Central memory CD8-positive, alpha-beta T cell (primary cell): ENCODE measurements around the gene MPRIP.

Experiments
- ATAC-seq: fragments of 150-1000 bp; cut with Tn5 transposase; replicated peaks from 2 replicates; pipeline ENCODE4 v1.10.0; 2022; ENCODE audit warnings: mild to moderate bottlenecking, moderate FRiP score, moderate number of reproducible peaks; ENCODE audit not compliant: poor library complexity, severe bottlenecking; ENCODE audit errors: extremely low read depth
- DNase-seq, 2 donors: peaks; one replicate each; pipeline ENCODE4 v3.0.0; 2021; ENCODE audit warnings: low spot score in 2 of 2
- H3K27ac Mint-ChIP-seq: one replicate; pipeline ENCODE4 v1.8.0; 2022; ENCODE audit warnings: low read depth, mild to moderate bottlenecking, moderate library complexity, mixed read lengths
- H3K27me3 Mint-ChIP-seq: one replicate; pipeline ENCODE4 v1.8.0; 2022; ENCODE audit warnings: mixed read lengths
- H3K36me3 Mint-ChIP-seq: one replicate; pipeline ENCODE4 v1.8.0; 2022; ENCODE audit warnings: mild to moderate bottlenecking, moderate library complexity, mixed read lengths; ENCODE audit not compliant: insufficient read depth
- H3K4me1 Mint-ChIP-seq: one replicate; pipeline ENCODE4 v1.8.0; 2022; ENCODE audit warnings: mixed read lengths
- H3K4me3 Mint-ChIP-seq: one replicate; pipeline ENCODE4 v1.8.0; 2022; ENCODE audit warnings: mild to moderate bottlenecking, moderate library complexity, mixed read lengths
- H3K9me3 Mint-ChIP-seq: one replicate; pipeline ENCODE4 v1.8.0; 2022; ENCODE audit warnings: mixed read lengths

Gene MPRIP

DNA sequence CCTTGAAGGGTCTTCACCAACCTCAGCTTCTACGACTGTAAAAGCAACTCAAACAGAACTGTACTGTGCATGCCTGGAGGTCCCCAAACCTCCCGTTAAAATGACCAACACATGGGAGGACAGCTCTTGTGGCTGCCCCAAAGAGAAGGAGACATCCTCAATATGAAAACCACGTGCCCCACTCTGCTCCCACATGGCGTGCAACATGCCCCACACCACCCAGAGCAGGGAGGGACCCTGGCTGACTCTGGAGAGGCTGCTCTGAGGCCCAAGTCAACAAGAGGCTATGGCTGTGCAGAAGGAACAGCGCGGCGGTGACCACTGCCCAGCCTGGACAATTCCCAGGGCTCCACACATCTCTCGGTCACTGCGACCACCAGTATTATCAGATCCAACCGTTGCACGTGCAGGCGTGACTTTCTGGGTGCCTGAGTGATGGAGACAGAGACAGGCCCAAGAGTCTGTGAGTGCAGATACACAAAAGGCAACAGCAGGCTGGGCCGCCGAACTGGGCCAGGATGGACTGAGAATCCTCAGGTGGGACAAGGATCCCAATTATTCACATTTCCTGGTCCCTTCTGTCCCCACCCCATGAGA is 162.5 kb downstream of the MPRIP start:
- DNase-seq (no peak), ATAC-seq (no peak)
- H3K27ac Mint-ChIP-seq, result peak overlapping the region; percentile 61
- peaks cover 27% of the 10 kb centered on the region for H3K36me3 Mint-ChIP-seq
- no peaks in the 10 kb centered on the region for H3K9me3 Mint-ChIP-seq
- peak overlapping the region; percentile 73 for H3K4me3 Mint-ChIP-seq
- no peaks in the 10 kb centered on the region for H3K27me3 Mint-ChIP-seq
- peaks cover 32% of the 10 kb centered on the region for H3K4me1 Mint-ChIP-seq

DNA sequence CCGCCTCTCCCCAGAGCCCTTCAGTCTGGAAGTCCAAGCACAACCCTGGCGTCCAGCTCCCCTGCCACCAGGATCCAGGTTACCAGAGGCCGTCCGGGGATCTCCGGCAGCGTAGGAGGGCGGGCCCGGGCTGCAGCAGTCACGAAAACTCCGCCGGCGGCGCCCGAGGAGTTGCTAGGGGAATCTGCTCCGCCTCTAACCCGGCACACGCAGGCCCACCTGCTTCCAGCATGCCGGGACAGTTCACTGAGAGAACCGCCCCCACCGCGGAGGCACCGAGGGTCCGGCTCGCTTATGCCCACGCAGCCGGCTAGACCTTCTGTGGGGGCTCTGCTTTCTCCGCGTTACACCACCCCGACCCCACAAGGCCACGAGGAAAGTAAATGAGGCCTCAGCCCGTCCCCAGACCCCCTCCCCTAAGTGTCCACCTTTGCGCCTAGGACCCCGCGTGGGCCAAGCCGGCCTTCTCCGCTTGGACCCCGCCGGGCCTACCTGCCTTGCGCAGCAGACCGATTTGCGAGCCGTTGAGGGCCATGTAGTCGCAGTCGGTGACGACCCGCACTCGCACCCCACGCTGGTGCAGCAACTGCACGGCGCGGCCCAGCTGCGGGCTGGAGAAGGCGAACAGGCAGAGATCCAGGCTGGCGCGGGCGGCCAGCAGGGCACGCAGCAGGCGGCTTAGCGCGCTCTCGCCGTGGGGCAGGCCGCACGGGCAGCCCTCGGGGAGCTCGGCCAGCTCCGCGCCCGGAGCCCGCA is 163.3 kb downstream of the MPRIP start:
- no peaks in the 10 kb centered on the region for H3K27me3 Mint-ChIP-seq
- ATAC-seq, result peak; percentile 38
- peak; percentile 23 to 33 for DNase-seq
- H3K36me3 Mint-ChIP-seq, result peaks cover 27% of the 10 kb centered on the region
- peak overlapping the region; percentile 73 for H3K4me3 Mint-ChIP-seq
- peaks cover 32% of the 10 kb centered on the region for H3K4me1 Mint-ChIP-seq
- H3K27ac Mint-ChIP-seq, result peak overlapping the region; percentile 61
- H3K9me3 Mint-ChIP-seq, result no peaks in the 10 kb centered on the region

DNA sequence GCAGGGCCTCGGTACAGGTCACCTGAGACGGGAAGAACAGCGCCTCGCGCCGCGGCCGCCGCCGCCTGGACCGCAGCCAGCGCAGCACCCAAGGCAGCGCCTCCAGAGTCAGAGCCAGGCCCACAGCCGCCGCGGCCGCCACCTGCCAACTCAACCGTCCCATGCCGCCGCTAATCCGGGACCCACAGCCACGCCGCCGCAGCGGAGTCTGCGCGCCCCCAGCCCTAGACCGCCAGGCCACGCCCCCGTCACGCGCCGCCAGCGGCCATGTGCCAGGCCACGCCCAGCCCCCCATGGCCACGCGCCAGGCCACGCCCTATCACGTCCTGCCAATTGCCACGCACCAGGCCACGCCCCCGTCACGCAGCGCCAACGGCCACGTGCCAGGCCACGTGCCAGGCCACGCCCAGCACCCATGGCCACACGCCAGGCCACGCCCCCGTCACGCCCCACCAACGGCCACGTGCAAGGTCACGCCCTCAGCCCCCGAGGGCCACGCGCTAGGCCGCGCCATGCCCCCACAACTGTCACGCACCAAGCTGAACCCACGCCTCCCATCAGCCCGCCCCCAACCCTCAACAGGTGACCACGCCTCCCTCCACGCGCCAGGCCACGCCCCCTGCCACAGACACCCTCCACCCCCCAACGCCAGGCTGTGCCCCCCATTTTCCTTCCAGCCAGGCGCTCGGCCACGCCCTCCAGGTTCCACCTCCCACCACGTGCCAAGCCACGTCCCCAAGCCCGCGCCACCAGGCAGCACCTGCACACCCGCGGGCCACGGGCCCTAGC is 164.1 kb downstream of the MPRIP start, which contains the start of gene PLD6:
TSS of gene PLD6 (minus strand) at position 210 of the 789 bp plus-strand sequence. CDS start at position 163, 47 bp downstream.
- peak; percentile 71 for ATAC-seq
- peaks cover 29% of the 10 kb centered on the region for H3K36me3 Mint-ChIP-seq
- H3K4me1 Mint-ChIP-seq, result peaks cover 32% of the 10 kb centered on the region

DNA sequence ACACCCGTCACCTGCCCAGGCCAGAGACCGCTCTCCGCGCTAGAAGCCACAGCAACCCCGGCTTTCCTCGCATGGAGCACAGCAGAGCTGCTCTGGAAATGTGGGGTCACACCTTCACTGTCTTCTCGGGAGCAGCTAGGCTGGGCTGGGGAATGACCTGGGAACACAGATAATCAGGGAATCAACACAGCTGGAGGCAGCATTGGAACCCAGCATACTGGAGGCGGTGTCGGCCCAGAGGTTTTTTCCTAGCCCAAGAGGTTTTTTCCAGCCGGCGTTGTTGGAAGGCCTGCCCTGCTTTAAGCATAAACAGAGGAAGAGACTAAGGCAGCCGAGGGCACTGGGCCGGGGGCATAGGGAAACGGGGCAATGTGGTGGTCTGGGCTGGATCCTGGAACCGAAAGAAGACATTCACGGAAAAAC is 164.7 kb downstream of the MPRIP start:
- H3K4me3 Mint-ChIP-seq, result peak overlapping the region; percentile 73
- H3K27me3 Mint-ChIP-seq, result no peaks in the 10 kb centered on the region
- no peak for ATAC-seq
- DNase-seq, result no peak
- peaks cover 27% of the 10 kb centered on the region for H3K36me3 Mint-ChIP-seq
- H3K4me1 Mint-ChIP-seq, result peaks cover 32% of the 10 kb centered on the region
- no peaks in the 10 kb centered on the region for H3K9me3 Mint-ChIP-seq
- H3K27ac Mint-ChIP-seq, result peak overlapping the region; percentile 81

More for the DNA sequence above, 164.1 kb downstream of the MPRIP start, which contains the start of gene PLD6:
- H3K27me3 Mint-ChIP-seq, result no peaks in the 10 kb centered on the region
- H3K4me3 Mint-ChIP-seq, result peak within 1 kb of the TSS; percentile 73
- DNase-seq, result peak; percentile 89 to 93
- peak within 1 kb of the TSS; percentile 81 for H3K27ac Mint-ChIP-seq
- no peaks in the 10 kb centered on the region for H3K9me3 Mint-ChIP-seq

DNA sequence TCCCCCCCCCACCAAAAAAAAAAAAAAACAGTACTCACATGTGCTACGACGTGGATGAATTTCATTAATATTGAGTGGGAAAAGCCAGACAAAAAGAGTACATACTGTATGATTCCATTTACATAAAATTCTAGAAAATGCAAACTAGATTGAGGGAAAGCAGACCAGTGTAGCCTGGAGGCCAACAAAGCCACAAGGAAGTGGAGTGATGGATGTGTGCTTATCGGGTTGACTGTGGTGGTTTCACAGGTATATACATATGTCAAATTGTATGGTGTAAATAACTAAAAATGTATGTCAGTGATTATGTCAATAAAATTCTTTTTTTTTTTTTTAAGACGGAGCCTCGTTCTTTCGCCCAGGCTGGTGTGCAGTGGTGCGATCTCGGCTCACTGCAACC is 165.7 kb downstream of the MPRIP start:
- no peaks in the 10 kb centered on the region for H3K9me3 Mint-ChIP-seq
- no peaks in the 10 kb centered on the region for H3K27me3 Mint-ChIP-seq
- H3K4me3 Mint-ChIP-seq, result no peak overlapping the region
- peaks cover 32% of the 10 kb centered on the region for H3K36me3 Mint-ChIP-seq
- H3K27ac Mint-ChIP-seq, result no peak overlapping the region
- peaks cover 32% of the 10 kb centered on the region for H3K4me1 Mint-ChIP-seq
- DNase-seq (no peak), ATAC-seq (no peak)

DNA sequence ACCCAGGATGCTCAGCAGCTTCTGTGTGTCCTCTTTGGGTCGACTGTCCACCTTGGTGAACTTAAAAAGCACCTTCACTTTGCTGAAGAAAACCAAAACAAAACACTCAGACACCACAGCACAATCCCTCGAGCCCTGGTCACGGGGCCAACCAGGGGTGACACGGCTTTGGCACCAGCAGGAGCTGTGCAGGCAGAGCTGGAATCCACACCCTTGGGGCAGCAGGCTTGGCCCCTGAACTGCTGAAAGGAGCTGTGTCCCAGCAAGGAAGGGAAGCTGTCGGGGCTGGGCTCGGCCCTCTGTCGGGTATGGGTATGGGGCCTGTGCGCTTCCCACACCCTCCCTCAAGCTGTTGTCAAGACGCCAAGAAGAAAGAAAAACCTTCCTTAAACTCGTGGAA is 171.5 kb downstream of the MPRIP start:
- Mint-ChIP-seq H3K4me3 (no peak overlapping the region), H3K27ac (no peak overlapping the region)

DNA sequence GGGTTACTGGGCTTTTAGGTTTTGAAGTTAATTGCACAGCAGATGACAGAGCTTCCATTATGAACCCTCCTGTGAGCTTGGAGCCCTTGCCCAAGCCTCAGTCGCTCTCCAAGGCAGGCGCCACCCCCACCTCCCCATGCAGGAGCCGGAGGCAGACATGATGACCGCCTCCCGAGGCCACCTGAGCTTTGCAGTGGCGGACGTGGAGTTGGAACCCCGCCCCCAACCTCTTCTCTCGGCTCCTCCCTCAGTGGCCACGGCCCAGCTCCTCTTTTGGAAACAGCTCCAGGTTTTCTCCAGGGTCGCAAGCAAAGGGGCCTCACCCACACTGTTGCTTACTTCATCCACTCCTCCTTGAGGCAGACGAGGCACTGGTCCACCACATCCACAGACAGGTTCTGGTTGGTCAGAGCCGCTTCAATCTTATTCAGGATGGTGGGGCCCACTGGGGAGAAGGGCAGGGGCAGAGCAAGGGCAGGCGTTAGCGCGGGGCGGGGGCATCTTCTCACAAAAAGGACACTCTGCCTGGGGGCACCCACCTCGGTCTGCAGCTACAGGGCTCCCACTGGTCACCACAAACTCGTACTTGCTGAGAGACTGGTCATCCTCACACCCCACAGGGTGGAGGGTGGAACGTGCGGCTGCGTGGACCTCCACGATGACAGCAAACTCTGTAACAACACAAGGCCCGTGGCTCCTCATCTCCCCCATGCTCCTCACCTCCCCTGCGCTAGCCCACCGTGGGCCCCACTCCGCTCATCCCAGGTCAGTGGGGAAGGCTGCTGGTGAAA is 172.6 kb downstream of the MPRIP start:
- H3K36me3 Mint-ChIP-seq, result peaks cover 26% of the 10 kb centered on the region
- DNase-seq (no peak), ATAC-seq (no peak)
- no peaks in the 10 kb centered on the region for H3K4me1 Mint-ChIP-seq
- H3K27ac Mint-ChIP-seq, result no peak overlapping the region
- no peak overlapping the region for H3K4me3 Mint-ChIP-seq
- no peaks in the 10 kb centered on the region for H3K27me3 Mint-ChIP-seq
- no peaks in the 10 kb centered on the region for H3K9me3 Mint-ChIP-seq

More for the DNA sequence above, 171.5 kb downstream of the MPRIP start:
- DNase-seq (no peak), ATAC-seq (no peak)
- Mint-ChIP-seq H3K27me3 (no peaks in the 10 kb centered on the region), H3K36me3 (peaks cover 29% of the 10 kb centered on the region), H3K9me3 (no peaks in the 10 kb centered on the region), H3K4me1 (no peaks in the 10 kb centered on the region)

DNA sequence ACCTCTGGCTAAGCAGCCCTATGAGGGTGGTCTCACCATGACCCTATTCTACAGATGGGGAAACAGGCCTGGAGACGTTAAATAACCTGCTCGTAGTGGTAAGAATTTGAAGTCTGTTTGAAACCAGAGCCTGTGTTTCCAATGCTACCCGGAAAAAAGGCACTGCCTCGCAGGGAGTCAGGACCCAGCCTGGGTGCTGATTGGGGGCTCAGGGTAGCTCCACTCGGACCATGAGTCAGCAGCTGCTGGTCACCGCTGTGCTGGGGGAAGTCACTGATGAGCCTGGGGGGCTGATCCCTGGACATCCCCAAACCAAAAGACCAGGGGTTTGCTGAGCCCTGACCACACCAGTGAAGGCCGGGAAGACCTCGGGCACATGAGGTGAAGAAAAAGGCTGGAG is 173.3 kb downstream of the MPRIP start:
- no peak overlapping the region for H3K4me3 Mint-ChIP-seq
- ATAC-seq (no peak), DNase-seq (no peak)
- H3K4me1 Mint-ChIP-seq, result no peaks in the 10 kb centered on the region
- no peaks in the 10 kb centered on the region for H3K9me3 Mint-ChIP-seq
- H3K27ac Mint-ChIP-seq, result no peak overlapping the region
- H3K36me3 Mint-ChIP-seq, result peaks cover 30% of the 10 kb centered on the region
- no peaks in the 10 kb centered on the region for H3K27me3 Mint-ChIP-seq

DNA sequence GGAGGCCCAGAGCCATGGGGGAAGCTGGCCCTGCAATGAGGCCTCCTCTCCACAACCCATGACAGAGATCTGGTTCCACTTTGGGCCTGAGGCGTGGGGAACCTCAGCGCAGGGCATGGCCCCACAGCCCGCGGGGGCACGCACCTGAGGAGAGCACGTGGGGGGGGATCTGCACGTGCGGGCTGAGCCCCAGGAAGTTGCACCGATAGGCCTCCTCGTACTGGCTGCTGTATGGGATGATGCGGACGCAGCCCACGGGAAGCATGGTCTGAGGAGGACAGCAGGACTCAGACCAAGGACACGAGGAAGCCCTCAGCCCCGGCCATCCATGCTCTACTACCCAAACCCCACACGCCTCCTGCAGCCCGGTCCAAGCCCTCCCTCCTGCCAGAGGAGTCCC is 174.0 kb downstream of the MPRIP start:
- ATAC-seq (no peak), DNase-seq (no peak)
- H3K4me1 Mint-ChIP-seq, result no peaks in the 10 kb centered on the region
- H3K4me3 Mint-ChIP-seq, result no peak overlapping the region
- H3K9me3 Mint-ChIP-seq, result no peaks in the 10 kb centered on the region
- H3K27ac Mint-ChIP-seq, result no peak overlapping the region
- H3K36me3 Mint-ChIP-seq, result peaks cover 28% of the 10 kb centered on the region
- no peaks in the 10 kb centered on the region for H3K27me3 Mint-ChIP-seq

DNA sequence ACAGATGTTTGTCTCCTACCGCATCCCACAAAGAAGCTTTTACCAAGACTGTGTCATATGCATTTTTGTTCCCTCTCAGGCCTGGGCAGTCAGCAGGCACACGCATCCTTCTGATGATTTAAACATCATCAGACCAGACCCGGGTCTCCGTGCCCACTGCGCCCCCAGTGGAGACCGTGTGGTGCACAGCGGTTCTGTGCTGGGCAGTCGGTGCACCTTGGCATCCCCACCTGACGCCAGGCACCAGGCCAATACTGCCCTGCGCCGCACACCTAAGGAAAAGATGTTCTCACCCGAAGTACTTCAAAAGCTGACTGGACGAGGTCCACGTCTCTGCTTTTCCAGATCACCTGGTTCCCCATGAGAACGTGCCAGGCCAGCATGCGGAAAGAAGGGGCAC is 174.5 kb downstream of the MPRIP start:
- DNase-seq, result no peak
- no peak for ATAC-seq
- Mint-ChIP-seq H3K9me3 (no peaks in the 10 kb centered on the region), H3K27me3 (no peaks in the 10 kb centered on the region), H3K4me3 (no peak overlapping the region), H3K36me3 (peaks cover 31% of the 10 kb centered on the region), H3K4me1 (no peaks in the 10 kb centered on the region), H3K27ac (no peak overlapping the region)

DNA sequence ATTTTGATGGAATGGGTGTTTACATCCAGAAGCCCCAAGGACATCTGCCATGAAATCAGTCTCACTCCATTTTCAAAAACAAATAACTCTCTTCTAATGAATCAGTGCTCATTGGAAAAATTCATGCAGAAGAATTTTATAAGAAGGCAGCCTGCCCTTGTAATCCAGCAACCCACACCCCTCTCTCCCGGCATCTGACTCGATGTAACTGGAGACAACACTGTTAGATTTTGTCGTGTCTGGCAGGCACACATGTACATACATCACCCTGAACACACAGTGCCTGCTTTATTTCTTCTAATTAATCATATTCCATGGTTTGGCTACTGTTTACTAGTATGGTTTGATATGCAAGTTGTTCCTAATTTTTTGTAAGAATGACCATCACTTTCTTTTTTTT is 175.7 kb downstream of the MPRIP start:
- Mint-ChIP-seq H3K36me3 (peaks cover 32% of the 10 kb centered on the region), H3K27ac (no peak overlapping the region), H3K4me1 (no peaks in the 10 kb centered on the region), H3K27me3 (no peaks in the 10 kb centered on the region), H3K4me3 (no peak overlapping the region), H3K9me3 (no peaks in the 10 kb centered on the region)
- ATAC-seq (no peak), DNase-seq (no peak)

DNA sequence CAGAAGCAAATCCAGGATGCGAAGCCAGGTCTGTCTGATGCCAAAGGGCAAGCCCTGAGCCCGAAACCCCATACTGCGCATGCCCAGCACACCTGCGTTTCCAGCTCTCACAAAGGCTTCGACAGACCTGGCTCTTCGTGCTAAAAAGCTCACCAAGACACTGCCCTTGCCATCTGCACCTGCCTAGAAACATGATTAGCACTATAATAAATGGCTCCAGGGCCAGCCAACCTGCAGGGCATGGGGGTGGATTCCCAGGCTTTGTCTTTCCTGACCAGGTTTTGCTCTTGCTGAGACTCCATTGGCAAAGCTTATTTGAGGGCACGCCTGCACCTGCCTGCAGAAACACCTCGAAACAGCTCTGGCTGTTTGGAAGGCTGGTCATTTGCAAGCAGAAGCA is 178.3 kb downstream of the MPRIP start:
- ATAC-seq (no peak), DNase-seq (no peak)
- H3K27me3 Mint-ChIP-seq, result no peaks in the 10 kb centered on the region
- H3K36me3 Mint-ChIP-seq, result peaks cover 49% of the 10 kb centered on the region
- no peak overlapping the region for H3K4me3 Mint-ChIP-seq
- H3K4me1 Mint-ChIP-seq, result no peaks in the 10 kb centered on the region
- H3K9me3 Mint-ChIP-seq, result no peaks in the 10 kb centered on the region
- no peak overlapping the region for H3K27ac Mint-ChIP-seq
